ENCODE data around the gene PACSIN3. TPM values are rescaled to one million over a fixed set of nuclear protein-coding genes. Genes with fewer than 3 reads are reported as not detected.

PACSIN3 gene
- total RNA-seq, 1 experiment from 2014 or later: 63.1 TPM

GRCh38 chr11:47152126-47152952 is 33.9 kb downstream of the PACSIN3 start:
- no peaks in the 10 kb centered on the region for H3K4me1 ChIP-seq (ENCODE audit: control insufficient read depth in 1 of 2, insufficient read depth in 2 of 2, low read length in 2 of 2)
- POLR2A ChIA-PET: no interaction called here
- no peak for ATAC-seq

More at GRCh38 chr11:47152126-47152952, 33.9 kb downstream of the PACSIN3 start:
- H4K20me1 ChIP-seq (ENCODE audit: insufficient read depth): no peaks in the 10 kb centered on the region
- H3K9ac ChIP-seq (ENCODE audit: low read length): no peak overlapping the region
- TF ChIP-seq CTCF (IDR thresholded peaks at IDR 0.05 in 2 of 3, conservative IDR thresholded peaks at IDR 0.05 in 1 of 3; ENCODE audit: borderline replicate concordance in 1 of 3, insufficient read depth in 1 of 3, low read depth in 2 of 3, low read length in 2 of 3) (no peak), ZNF274 (IDR thresholded peaks at IDR 0.05; ENCODE audit: low read depth, low read length) (no peak), ELF1 (IDR thresholded peaks at IDR 0.05; ENCODE audit: borderline replicate concordance, low read depth) (no peak), JUND (IDR thresholded peaks at IDR 0.05) (no peak), ZBTB33 (IDR thresholded peaks at IDR 0.05; ENCODE audit: extremely low read depth, insufficient replicate concordance, low read length) (no peak), POLR2A (IDR thresholded peaks at IDR 0.05; ENCODE audit: borderline replicate concordance, extremely low read depth, insufficient read depth, insufficient read length) (no peak), ZFX (IDR thresholded peaks at IDR 0.05) (no peak), SP1 (IDR thresholded peaks at IDR 0.05; ENCODE audit: low read depth) (no peak)
- H3K4me2 ChIP-seq (ENCODE audit: low read length): no peak overlapping the region
- no peak overlapping the region for H3K4me3 ChIP-seq (replicated peaks in 1 of 2; ENCODE audit: low read depth in 1 of 2, low read length in 2 of 2)
- no peaks in the 10 kb centered on the region; a peak in 1 of 4 replicates for H3K36me3 ChIP-seq (ENCODE audit: control insufficient read depth in 1 of 2, insufficient read depth in 2 of 2, low read length in 2 of 2)
- no peaks in the 10 kb centered on the region for H3K9me3 ChIP-seq (ENCODE audit: control insufficient read depth in 1 of 2, insufficient read depth in 1 of 2, low read depth in 1 of 2, low read length in 2 of 2)
- H3K9me2 ChIP-seq (ENCODE audit: insufficient read depth): no peaks in the 10 kb centered on the region
- H2AFZ ChIP-seq (ENCODE audit: low read depth, low read length, poor library complexity, severe bottlenecking): no peak overlapping the region
- H3K79me2 ChIP-seq (ENCODE audit: insufficient read depth, low read length): no peaks in the 10 kb centered on the region
- RAD21 ChIA-PET (ENCODE audit: low non-redundant PET in 1 of 2, low total read pairs in 2 of 2, uncharacterized antibody in 2 of 2, unreplicated experiment in 2 of 2): interaction anchor here in 1 of 2 experiments (0.6 to 0.7 kb wide), 2 partner anchors 33 to 216 kb away, joined by 3 to 5 read pairs; partner anchors contain the start of gene CSTPP1
- intact Hi-C loops (cut with micrococcal nuclease): no loop called here
- no peak overlapping the region for H3K27ac ChIP-seq (ENCODE audit: low read depth, low read length)
- CTCF ChIA-PET: interaction anchor here (1.0 to 2.4 kb wide), 17 partner anchors 9 to 760 kb away, joined by 3 to 16 read pairs (median 5); partner anchors contain the start of gene LRP4
- BruUV-seq (replicated peaks): no TSS peak
- DNase-seq (ENCODE audit: low read depth, low spot score): no peak
- H3K27me3 ChIP-seq (ENCODE audit: insufficient read depth, low read length): no peaks in the 10 kb centered on the region

All from HCT116 (cell line).